ENCODE results near the gene SHOC2.

GRCh38 chr10:111035542-111035941 lies 116.1 kb downstream of the SHOC2 start:
- no peak for TF ChIP-seq CTCF (IDR thresholded peaks at IDR 0.05)
- no peak for TF ChIP-seq EP300 (IDR thresholded peaks at IDR 0.05)

Measured in ovary (tissue), 3 donors.